Measurements from ENCODE around the gene PLD2.
"Not testable (repeated sequence)": the region's sequence is repeated elsewhere in the genome, so short reads cannot be mapped to it uniquely, and the experiment has no call there.

PLD2 gene

GRCh38 chr17:4837471-4838308 is 30.7 kb downstream of the PLD2 start:
- no peak for DNase-seq

- DNase-seq = no peak
Measured at GRCh38 chr17:4838309-4838785, 31.4 kb downstream of the PLD2 start.

GRCh38 chr17:4839221-4839620 is 32.3 kb downstream of the PLD2 start:
- DNase-seq = no peak

GRCh38 chr17:4839965-4840892 is 33.3 kb downstream of the PLD2 start:
- DNase-seq = no peak

- no peak for DNase-seq
Measured at GRCh38 chr17:4840893-4841242, 33.9 kb downstream of the PLD2 start.

- no peak for DNase-seq
Measured at GRCh38 chr17:4842376-4842775, 35.4 kb downstream of the PLD2 start.

- no peak for DNase-seq
Measured at GRCh38 chr17:4843321-4844000, 36.5 kb downstream of the PLD2 start.

- no peak for DNase-seq
Measured at GRCh38 chr17:4845118-4845517, 38.2 kb downstream of the PLD2 start.

- DNase-seq = no peak
Measured at GRCh38 chr17:4846635-4847390, 39.9 kb downstream of the PLD2 start.

GRCh38 chr17:4849011-4849536 is 42.1 kb downstream of the PLD2 start:
- DNase-seq = no peak

- DNase-seq = no peak
Measured at GRCh38 chr17:4850246-4850645, 43.3 kb downstream of the PLD2 start.

GRCh38 chr17:4851084-4851483 is 44.1 kb downstream of the PLD2 start:
- DNase-seq = no peak

GRCh38 chr17:4852567-4853207 is 45.7 kb downstream of the PLD2 start:
- DNase-seq = no peak

- DNase-seq = no peak
Measured at GRCh38 chr17:4853208-4853671, 46.3 kb downstream of the PLD2 start.

GRCh38 chr17:4854111-4854681 is 47.2 kb downstream of the PLD2 start:
- DNase-seq = no peak

- no peak for DNase-seq
Measured at GRCh38 chr17:4856271-4856936, 49.5 kb downstream of the PLD2 start.

- no peak for DNase-seq
Measured at GRCh38 chr17:4856937-4857314, 50.0 kb downstream of the PLD2 start.

- not testable (repeated sequence) for DNase-seq
Measured at GRCh38 chr17:4857347-4857746, 50.4 kb downstream of the PLD2 start.

GRCh38 chr17:4858068-4858881 is 51.3 kb downstream of the PLD2 start:
- no peak for DNase-seq

- DNase-seq = no peak
Measured at GRCh38 chr17:4858882-4859260, 51.9 kb downstream of the PLD2 start.

Data from stimulated activated CD4-positive, alpha-beta T cell treated with anti-CD3 and anti-CD28 coated beads, Interleukin-2, amount 100 ng/mL, for 48 hours (primary cell).